ENCODE results near the gene EML5.

The EML5 gene

DNA sequence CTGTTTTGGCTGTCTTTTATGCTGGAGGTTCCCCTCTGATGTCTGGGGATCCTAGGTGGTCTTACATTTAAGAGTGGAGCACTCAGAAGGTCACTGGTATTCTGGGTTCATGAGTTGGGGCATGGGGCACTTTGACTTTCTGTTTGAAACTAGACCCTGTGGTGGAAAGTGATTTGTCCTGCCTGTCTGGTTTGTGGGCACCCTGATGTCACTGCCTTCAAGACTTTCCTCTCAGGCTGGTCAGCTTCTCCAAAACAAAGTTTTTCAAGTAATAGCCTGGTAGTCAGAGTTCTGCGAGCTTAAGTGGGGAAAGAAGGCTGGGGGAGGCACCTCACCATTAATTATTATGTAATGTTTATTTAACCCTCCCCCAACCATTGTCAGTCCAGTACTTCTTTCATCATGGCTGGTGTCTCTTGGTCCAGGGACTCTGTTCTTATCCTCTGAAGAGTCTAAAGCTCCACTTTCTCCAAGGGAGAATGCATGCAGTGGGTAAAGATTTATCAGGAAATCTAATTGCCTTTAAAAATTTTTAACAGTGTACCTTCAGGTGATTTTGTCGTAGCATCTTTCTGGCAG is 194.6 kb downstream of the EML5 start:
- Mint-ChIP-seq H3K4me1 (peaks cover 42% of the 10 kb centered on the region), H3K27ac (peak overlapping the region; percentile 93), H3K27me3 (no peaks in the 10 kb centered on the region), H3K9me3 (no peaks in the 10 kb centered on the region), H3K4me3 (peak overlapping the region; percentile 12), H3K36me3 (peaks cover 67% of the 10 kb centered on the region)
- peak; percentile 59 for ATAC-seq

DNA sequence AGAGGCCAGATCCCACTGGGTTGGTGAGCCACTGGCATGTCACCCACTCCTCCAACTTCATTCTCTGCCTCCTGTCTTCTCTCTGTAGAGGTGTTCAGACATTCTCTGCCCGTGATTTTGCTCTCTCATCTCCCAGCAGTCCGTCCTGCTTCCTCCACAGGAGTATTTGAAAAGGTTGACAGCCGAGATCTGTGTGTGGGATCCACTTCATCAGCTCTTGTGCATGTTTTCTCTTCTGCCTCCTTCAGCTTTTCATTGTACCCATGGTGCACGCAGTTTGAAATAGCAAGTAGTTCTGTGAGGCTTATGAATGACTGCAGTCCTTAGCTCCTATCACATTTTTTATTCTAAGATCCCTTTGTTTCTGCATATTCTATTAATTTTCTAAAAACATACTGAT is 195.2 kb downstream of the EML5 start:
- H3K27me3 Mint-ChIP-seq: no peaks in the 10 kb centered on the region
- H3K9me3 Mint-ChIP-seq: no peaks in the 10 kb centered on the region
- H3K36me3 Mint-ChIP-seq: peaks cover 68% of the 10 kb centered on the region
- H3K4me1 Mint-ChIP-seq: peaks cover 42% of the 10 kb centered on the region
- peak overlapping the region; percentile 93 for H3K27ac Mint-ChIP-seq
- ATAC-seq: no peak
- H3K4me3 Mint-ChIP-seq: no peak overlapping the region

DNA sequence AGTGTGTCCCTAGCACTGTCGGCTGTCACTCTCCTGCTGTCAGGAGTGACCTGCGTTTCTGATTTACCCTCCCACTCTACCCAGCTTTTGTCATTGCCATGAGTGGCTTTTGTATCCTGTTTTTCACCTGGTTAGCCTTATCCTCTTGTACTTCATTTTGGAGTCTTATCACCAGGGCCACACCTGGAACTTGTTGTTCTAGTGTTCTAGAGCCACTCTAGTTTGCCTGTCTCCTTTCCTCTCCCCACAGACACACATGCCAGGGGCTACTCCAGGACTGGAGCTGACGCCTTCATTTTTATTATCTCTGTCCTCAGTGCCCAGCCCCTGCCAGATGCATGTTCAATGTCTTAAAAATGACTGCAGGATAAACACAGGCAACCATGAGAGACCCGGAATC is 195.7 kb downstream of the EML5 start:
- Mint-ChIP-seq H3K36me3 (peaks cover 68% of the 10 kb centered on the region), H3K4me3 (no peak overlapping the region), H3K27me3 (no peaks in the 10 kb centered on the region), H3K9me3 (no peaks in the 10 kb centered on the region), H3K4me1 (peaks cover 42% of the 10 kb centered on the region), H3K27ac (peak overlapping the region; percentile 93)
- ATAC-seq: no peak

DNA sequence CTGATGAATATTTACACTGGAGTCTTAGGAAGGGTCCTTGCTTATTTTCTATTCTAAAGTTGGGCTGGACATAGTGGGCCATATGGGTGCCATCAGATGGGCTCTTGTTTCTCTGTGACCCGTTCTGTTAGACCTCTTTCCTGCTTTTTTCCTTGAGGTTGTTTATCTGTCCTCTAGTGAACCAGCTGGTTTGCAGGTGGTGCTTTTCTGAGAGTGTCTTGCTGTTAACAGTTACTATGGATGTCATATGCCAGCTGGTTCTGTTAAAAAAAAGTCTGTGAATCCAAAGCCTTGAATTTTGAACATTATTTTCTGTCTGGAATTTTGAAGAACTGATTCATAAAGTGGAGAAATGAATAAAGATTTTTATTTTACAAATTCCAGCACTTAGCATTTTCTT is 200.7 kb downstream of the EML5 start:
- peaks cover 2% of the 10 kb centered on the region for H3K4me1 Mint-ChIP-seq
- peaks cover 75% of the 10 kb centered on the region for H3K36me3 Mint-ChIP-seq
- no peak overlapping the region for H3K27ac Mint-ChIP-seq
- H3K4me3 Mint-ChIP-seq: no peak overlapping the region
- ATAC-seq: no peak
- H3K9me3 Mint-ChIP-seq: no peaks in the 10 kb centered on the region
- no peaks in the 10 kb centered on the region for H3K27me3 Mint-ChIP-seq

DNA sequence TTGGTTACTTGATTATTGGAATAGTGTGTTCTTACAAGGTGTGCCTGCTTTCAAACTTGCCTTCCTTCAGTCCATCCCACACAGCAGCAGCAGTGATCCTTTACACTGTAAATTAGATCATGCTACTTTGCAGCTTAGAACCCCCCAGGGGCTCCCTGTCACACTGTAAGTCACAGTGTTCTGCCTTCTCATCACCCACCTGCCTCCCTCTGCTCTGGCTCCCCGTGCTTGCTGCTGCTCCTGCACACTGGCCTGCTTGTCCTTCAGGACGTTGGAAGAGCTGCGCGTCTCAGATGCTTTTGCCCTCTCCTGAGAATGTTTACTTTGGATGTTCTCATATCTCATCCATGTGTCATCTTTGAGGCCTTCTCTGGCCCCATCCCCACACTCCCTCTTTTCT is 202.6 kb downstream of the EML5 start:
- H3K9me3 Mint-ChIP-seq: no peaks in the 10 kb centered on the region
- H3K4me3 Mint-ChIP-seq: no peak overlapping the region
- peaks cover 80% of the 10 kb centered on the region for H3K36me3 Mint-ChIP-seq
- no peak for ATAC-seq
- H3K27me3 Mint-ChIP-seq: no peaks in the 10 kb centered on the region
- no peak overlapping the region for H3K27ac Mint-ChIP-seq
- no peaks in the 10 kb centered on the region for H3K4me1 Mint-ChIP-seq

DNA sequence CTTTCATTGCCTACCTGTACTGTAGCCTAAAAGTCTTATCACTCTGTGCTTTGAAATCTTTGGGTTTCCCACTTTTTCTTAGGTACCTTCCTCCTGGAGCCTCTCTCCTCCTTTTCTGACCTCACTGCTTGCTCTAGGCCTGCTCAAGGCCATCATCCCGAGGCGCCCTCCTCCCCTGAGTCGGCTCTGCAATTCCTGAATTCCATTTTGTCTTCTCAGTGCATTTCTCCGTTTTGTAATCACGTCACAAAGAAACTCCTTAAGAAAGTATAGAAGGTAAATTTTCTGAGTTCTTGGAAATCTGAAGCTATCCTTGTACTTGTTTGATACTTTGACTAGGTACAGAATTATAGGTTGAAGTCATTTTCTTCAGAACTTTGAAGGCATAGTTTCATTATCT is 204.7 kb downstream of the EML5 start:
- Mint-ChIP-seq H3K27ac (no peak overlapping the region), H3K4me1 (no peaks in the 10 kb centered on the region), H3K36me3 (peaks cover 84% of the 10 kb centered on the region), H3K4me3 (no peak overlapping the region), H3K27me3 (no peaks in the 10 kb centered on the region), H3K9me3 (no peaks in the 10 kb centered on the region)
- no peak for ATAC-seq

DNA sequence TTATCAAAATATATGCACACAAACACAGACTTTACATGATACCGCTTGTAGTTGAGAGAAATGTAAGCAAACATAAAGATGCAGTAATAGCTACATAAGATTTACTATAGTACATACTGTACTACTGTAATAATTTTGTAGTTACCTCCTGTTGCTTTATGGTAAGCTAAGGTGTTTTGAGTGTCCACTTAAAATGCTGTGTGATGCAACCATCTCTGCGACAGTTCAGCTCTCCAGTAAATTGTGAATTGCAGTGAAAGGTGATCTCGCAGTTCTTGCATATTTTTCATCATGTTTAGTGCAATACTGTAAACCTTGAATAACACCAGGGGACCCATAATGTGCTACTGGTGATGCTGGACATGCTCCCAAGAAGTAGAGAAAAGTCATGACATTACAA is 208.3 kb downstream of the EML5 start:
- Mint-ChIP-seq H3K36me3 (peaks cover 71% of the 10 kb centered on the region), H3K27ac (no peak overlapping the region), H3K4me3 (no peak overlapping the region), H3K27me3 (no peaks in the 10 kb centered on the region), H3K4me1 (no peaks in the 10 kb centered on the region), H3K9me3 (no peaks in the 10 kb centered on the region)
- no peak for ATAC-seq

DNA sequence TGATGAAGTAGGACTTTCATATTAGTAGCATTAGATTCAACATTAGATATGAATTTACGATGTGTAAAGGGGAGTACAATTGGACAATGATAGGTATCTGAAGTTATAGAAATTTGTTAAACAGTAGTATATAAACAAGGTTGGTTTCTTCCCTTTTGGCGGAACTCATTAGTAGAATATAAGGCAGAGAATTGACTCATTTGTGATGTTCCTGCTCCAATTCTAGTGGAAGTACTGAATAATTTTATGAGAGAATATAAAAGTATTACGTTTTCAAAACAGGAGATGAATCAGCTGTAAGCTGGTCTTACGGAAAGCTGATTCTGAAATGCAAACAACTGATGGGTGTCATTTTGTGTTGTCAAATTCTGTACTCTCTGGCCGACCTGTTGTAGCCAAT is 216.5 kb downstream of the EML5 start:
- no peak overlapping the region for H3K27ac Mint-ChIP-seq
- H3K4me1 Mint-ChIP-seq: no peaks in the 10 kb centered on the region
- no peaks in the 10 kb centered on the region for H3K9me3 Mint-ChIP-seq
- no peak for ATAC-seq
- no peaks in the 10 kb centered on the region for H3K27me3 Mint-ChIP-seq
- no peak overlapping the region for H3K4me3 Mint-ChIP-seq
- peaks cover 64% of the 10 kb centered on the region for H3K36me3 Mint-ChIP-seq

DNA sequence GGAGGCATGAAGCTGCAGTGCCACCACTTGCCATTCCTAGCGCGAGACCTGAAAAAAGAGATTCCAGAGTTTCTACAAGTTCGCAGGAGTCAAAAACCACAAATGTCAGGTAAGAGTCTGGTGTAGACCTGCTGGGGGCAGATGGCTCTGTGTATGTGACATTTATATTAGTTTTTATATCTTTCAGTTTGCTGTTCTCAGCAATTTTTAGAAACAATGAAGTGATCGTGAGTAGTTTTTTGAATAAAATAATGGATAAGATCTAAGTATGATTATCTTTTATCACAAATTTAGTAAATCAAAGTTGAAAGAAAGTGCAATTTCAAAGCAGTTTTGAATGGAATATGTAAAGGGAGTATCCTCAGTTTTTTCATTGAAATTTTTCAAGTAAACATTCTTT is 220.6 kb downstream of the EML5 start:
- Mint-ChIP-seq H3K4me1 (no peaks in the 10 kb centered on the region), H3K27ac (no peak overlapping the region), H3K36me3 (peaks cover 69% of the 10 kb centered on the region), H3K27me3 (no peaks in the 10 kb centered on the region), H3K4me3 (no peak overlapping the region), H3K9me3 (peaks cover 2% of the 10 kb centered on the region)
- no peak for ATAC-seq

DNA sequence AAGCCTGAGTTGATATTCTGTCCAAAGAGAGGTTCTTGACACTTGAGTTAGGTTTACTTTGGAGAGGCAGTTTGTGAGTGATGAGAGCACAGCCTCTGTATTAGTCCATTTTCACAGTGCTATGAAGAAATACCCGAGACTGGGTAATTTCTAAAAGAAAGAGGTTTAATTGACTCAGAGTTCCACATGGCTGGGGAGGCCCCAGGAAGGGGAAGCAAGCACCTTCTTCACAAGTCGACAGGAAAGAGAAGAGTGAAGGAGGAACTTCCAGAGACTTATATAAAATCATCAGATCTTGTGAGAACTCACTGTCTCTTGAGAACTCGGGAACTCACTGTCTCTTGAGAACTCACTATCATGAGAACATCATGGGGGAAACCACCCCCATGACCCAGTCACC is 224.6 kb downstream of the EML5 start:
- peaks cover 47% of the 10 kb centered on the region for H3K36me3 Mint-ChIP-seq
- peaks cover 13% of the 10 kb centered on the region for H3K4me1 Mint-ChIP-seq
- no peak for ATAC-seq
- H3K27me3 Mint-ChIP-seq: no peaks in the 10 kb centered on the region
- peaks cover 2% of the 10 kb centered on the region for H3K9me3 Mint-ChIP-seq
- no peak overlapping the region for H3K27ac Mint-ChIP-seq
- no peak overlapping the region for H3K4me3 Mint-ChIP-seq

DNA sequence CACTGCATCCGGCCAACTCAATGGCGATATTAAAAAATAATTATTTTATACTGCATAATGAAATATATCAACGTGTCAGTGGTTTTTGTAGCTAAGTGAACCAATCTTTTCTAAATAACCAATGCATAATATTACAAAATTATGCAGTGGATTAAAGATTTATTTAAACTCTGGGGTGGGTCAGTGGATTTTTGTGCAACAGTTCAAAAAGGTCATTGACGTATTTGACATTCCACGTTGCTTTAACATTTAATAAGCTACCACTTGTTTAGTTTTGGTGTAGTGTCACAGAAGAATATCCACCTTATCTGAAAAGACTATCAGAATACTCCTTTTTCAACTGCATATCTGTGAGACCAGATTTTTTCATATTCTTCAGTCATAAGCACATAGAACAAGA is 227.3 kb downstream of the EML5 start:
- no peak overlapping the region for H3K4me3 Mint-ChIP-seq
- peaks cover 2% of the 10 kb centered on the region for H3K9me3 Mint-ChIP-seq
- H3K4me1 Mint-ChIP-seq: peaks cover 21% of the 10 kb centered on the region
- ATAC-seq: no peak
- H3K27me3 Mint-ChIP-seq: no peaks in the 10 kb centered on the region
- H3K36me3 Mint-ChIP-seq: peaks cover 25% of the 10 kb centered on the region
- H3K27ac Mint-ChIP-seq: no peak overlapping the region

DNA sequence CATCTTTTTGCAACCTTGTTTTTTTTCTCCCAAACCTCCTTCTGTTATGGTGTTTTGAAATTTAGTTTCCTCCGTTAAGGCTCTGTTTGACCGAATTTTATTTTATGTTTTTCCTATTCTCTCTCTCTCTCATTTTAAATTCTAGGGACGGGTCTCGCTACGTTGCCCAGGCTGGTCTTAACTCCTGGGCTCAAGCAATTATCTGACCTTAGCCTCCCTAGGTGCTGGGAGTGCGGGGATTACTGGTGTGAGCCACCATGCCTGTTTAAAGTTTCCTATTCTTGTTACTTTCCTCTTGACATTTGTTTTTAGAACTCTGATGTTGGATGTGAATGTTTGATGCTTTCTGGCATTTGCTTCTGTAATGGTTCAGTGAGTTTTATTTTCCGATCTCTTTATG is 228.9 kb downstream of the EML5 start:
- Mint-ChIP-seq H3K27me3 (no peaks in the 10 kb centered on the region), H3K27ac (peak overlapping the region; percentile 92), H3K36me3 (peaks cover 11% of the 10 kb centered on the region), H3K4me3 (peak overlapping the region; percentile 94), H3K4me1 (peaks cover 21% of the 10 kb centered on the region), H3K9me3 (peaks cover 2% of the 10 kb centered on the region)
- no peak for ATAC-seq

DNA sequence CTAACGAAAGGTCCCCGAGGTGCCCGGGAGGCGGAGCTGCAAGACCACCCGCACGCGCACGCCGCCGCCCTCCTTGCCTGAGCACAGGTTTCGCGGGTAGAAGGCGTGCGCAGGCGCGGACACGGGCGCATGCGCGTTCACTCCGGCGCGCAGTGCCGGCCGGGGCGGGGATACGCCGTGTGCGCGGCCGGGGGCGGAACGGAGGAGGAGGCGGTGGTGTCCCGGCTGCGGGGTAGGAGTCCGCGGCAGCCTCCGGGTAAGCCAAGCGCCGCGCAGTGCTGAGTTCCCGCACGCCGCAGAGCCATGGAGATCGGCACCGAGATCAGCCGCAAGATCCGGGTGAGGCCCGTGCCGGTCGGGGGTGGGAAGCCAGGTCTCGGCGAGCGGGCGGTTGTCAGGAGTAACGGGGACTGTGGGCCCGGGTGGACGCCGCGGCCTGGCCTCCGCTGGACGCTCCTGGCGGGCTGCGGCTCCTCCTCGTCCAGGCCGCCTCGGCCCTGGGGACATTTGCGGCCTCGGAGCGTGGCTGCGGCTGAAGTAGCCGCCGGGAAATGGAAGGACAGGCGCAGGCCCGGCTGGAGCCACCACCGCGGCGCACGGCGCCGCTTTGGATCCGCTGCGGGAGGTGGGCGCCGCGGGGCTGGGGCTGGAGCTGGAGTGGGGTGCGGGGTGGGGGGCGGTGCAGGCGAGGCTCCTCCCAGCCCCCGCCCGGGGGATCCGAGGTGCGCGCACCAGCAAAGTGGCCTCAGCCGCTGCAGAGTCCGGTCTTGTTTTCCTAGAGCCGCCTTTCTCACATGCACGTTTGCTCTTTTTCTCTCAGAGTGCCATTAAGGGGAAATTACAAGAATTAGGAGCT is 229.7 kb downstream of the EML5 start, which contains the start of gene ZC3H14:
TSS of gene ZC3H14 (plus strand) at position 207 of the 856 bp plus-strand sequence. CDS start at position 304, 97 bp downstream.
- peak within 1 kb of the TSS; percentile 92 for H3K27ac Mint-ChIP-seq
- H3K27me3 Mint-ChIP-seq: no peaks in the 10 kb centered on the region
- H3K36me3 Mint-ChIP-seq: peaks cover 4% of the 10 kb centered on the region
- H3K4me1 Mint-ChIP-seq: peaks cover 21% of the 10 kb centered on the region
- peaks cover under 1% of the 10 kb centered on the region for H3K9me3 Mint-ChIP-seq
- ATAC-seq: peak; percentile 98
- H3K4me3 Mint-ChIP-seq: peak within 1 kb of the TSS; percentile 94

DNA sequence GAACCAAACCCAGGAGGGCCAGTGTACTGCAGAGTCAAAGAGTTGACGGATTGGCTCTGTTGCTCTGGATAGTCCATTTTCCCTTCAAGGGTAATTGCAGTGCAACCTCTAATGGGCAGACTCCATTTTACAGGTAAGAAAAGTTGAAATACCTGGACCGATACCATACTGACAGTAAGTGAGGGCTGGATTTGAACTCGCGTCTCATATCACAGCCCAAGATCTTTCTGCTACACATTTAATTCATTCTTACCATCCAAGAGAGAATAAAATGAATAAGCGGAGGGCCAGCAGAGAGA is 230.3 kb downstream of the EML5 start:
- no peak for ATAC-seq
- Mint-ChIP-seq H3K9me3 (no peaks in the 10 kb centered on the region), H3K4me3 (peak overlapping the region; percentile 94), H3K27ac (peak overlapping the region; percentile 92), H3K4me1 (peaks cover 21% of the 10 kb centered on the region), H3K27me3 (no peaks in the 10 kb centered on the region), H3K36me3 (no peaks in the 10 kb centered on the region)
